HCT116 (cell line): ENCODE results near the gene ENOX1. TPM values are rescaled to one million over a fixed set of nuclear protein-coding genes. Genes with fewer than 3 reads are reported as not detected.

Source experiments
- ATAC-seq: fragments of 200-7000 bp; cut with Tn5 transposase; 2 replicates; pipeline ENCODE4 v1.9.1; 2020; ENCODE audit warnings: mild to moderate bottlenecking, moderate library complexity
- BruUV-seq: library from RNA; stranded (reverse); fragments of 400-500 nt; replicated peaks from 2 replicates; lab custom pipeline; 2021; lab: Mats Ljungman, UMichigan
- CTCF ChIA-PET: fragments of 300-600 bp; sonication (Branson Sonifier 250); formaldehyde crosslinking; loops from one replicate; lab custom pipeline; 2021; ENCODE audit warnings: antibody characterized with exemption; lab: Charles Lee
- POLR2A ChIA-PET: fragments of 300-600, 350-600 bp; sonication (Branson Sonifier 250); formaldehyde crosslinking; loops from one replicate; lab custom pipeline; 2021; ENCODE audit warnings: antibody characterized with exemption; lab: Charles Lee
- RAD21 ChIA-PET, 2 experiments: fragments of 300-600 bp; sonication (Branson Sonifier 250); formaldehyde crosslinking; loops; one replicate each; lab custom pipeline; 2023; ENCODE audit warnings: low total read pairs in 2 of 2; ENCODE audit not compliant: uncharacterized antibody in 2 of 2, unreplicated experiment in 2 of 2, low non-redundant PET in 1 of 2; lab: Charles Lee
- DNase-seq: peaks from one replicate; pipeline ENCODE4 v3.0.0-alpha.2; 2010; ENCODE audit warnings: low read depth, low spot score
- H2AFZ ChIP-seq: fragments of 200-600 bp; shearing (Covaris generic), sonication (generic); 2 replicates; pipeline ENCODE4 v1.6.1; 2017; ENCODE audit warnings: low read depth, mixed run types, mixed read lengths, antibody characterized with exemption, low read length; ENCODE audit not compliant: poor library complexity, severe bottlenecking
- H3K27ac ChIP-seq: 2 replicates; pipeline ENCODE4 v1.5.1; 2012; ENCODE audit warnings: low read depth, low read length
- H3K27me3 ChIP-seq: fragments of 200-600 bp; sonication (generic); 2 replicates; pipeline ENCODE4 v1.6.1; 2016; ENCODE audit warnings: mixed run types, low read length, mixed read lengths; ENCODE audit not compliant: insufficient read depth
- H3K36me3 ChIP-seq, 2 experiments: fragments of 200-500 bp in 1 of 2; fragments of 200-600 bp in 1 of 2; sonication (Bioruptor generic) in 1 of 2; sonication (generic) in 1 of 2; 2 replicates each; pipeline versions ENCODE4 v1.5.1 to v1.6.1; 2014 to 2016; ENCODE audit warnings: low read length in 2 of 2, inconsistent platforms in 1 of 2, mixed read lengths in 1 of 2, mixed run types in 1 of 2; ENCODE audit not compliant: insufficient read depth in 2 of 2, control insufficient read depth in 1 of 2
- H3K4me1 ChIP-seq, 2 experiments: fragments of 200-600 bp in 1 of 2; sonication (generic) in 1 of 2; 2 replicates each; pipeline versions ENCODE4 v1.5.1 to v1.6.1; 2012 to 2017; ENCODE audit warnings: low read length in 2 of 2, inconsistent platforms in 1 of 2, mild to moderate bottlenecking in 1 of 2, mixed read lengths in 1 of 2, mixed run types in 1 of 2, moderate library complexity in 1 of 2; ENCODE audit not compliant: insufficient read depth in 2 of 2, control insufficient read depth in 1 of 2
- H3K4me2 ChIP-seq: fragments of 200-600 bp; sonication (generic); 2 replicates; pipeline ENCODE4 v1.6.1; 2017; ENCODE audit warnings: mixed run types, low read length, mixed read lengths
- H3K4me3 ChIP-seq, 2 experiments: fragments of 200-600 bp in 1 of 2; sonication (generic) in 1 of 2; replicated peaks in 1 of 2; 2 replicates each; pipeline ENCODE4 v1.5.1; 2011 to 2016; ENCODE audit warnings: low read length in 2 of 2, control low read depth in 1 of 2, low read depth in 1 of 2, mild to moderate bottlenecking in 1 of 2, mixed read lengths in 1 of 2, mixed run types in 1 of 2
- H3K79me2 ChIP-seq: fragments of 200-600 bp; sonication (generic); 2 replicates; pipeline ENCODE4 v1.6.1; 2017; ENCODE audit warnings: mild to moderate bottlenecking, mixed run types, low read length, moderate library complexity, mixed read lengths; ENCODE audit not compliant: insufficient read depth
- H3K9ac ChIP-seq: fragments of 200-600 bp; sonication (generic); 2 replicates; pipeline ENCODE4 v1.6.1; 2016; ENCODE audit warnings: low read length, mixed read lengths
- H3K9me2 ChIP-seq: fragments of 200-600 bp; sonication (generic), shearing (Covaris generic); 2 replicates; pipeline ENCODE4 v1.6.1; 2017; ENCODE audit warnings: mixed run types, mild to moderate bottlenecking, moderate library complexity; ENCODE audit not compliant: insufficient read depth
- H3K9me3 ChIP-seq, 2 experiments: fragments of 200-500 bp in 1 of 2; fragments of 200-600 bp in 1 of 2; sonication (Bioruptor generic) in 1 of 2; sonication (generic) in 1 of 2; 2 replicates each; pipeline ENCODE4 v1.6.1; 2014 to 2017; ENCODE audit warnings: low read length in 2 of 2, mixed read lengths in 2 of 2, inconsistent platforms in 1 of 2, low read depth in 1 of 2, mild to moderate bottlenecking in 1 of 2, mixed run types in 1 of 2, moderate library complexity in 1 of 2; ENCODE audit not compliant: control insufficient read depth in 1 of 2, insufficient read depth in 1 of 2
- H4K20me1 ChIP-seq: fragments of 200-600 bp; sonication (generic), shearing (Covaris generic); 2 replicates; pipeline ENCODE4 v1.6.1; 2017; ENCODE audit warnings: mixed run types, mild to moderate bottlenecking, moderate library complexity; ENCODE audit not compliant: insufficient read depth
- ATF3 ChIP-seq: IDR thresholded peaks from 2 replicates; pipeline ENCODE4 v1.6.1; 2012
- CBX3 ChIP-seq: IDR thresholded peaks from 2 replicates; pipeline ENCODE4 v1.6.1; 2012; ENCODE audit warnings: low read depth
- EZH2 ChIP-seq: fragments of 200-600 bp; sonication (generic); IDR thresholded peaks from 2 replicates; pipeline ENCODE4 v1.6.1; 2017; ENCODE audit warnings: antibody characterized with exemption, mixed run types
- POLR2A ChIP-seq: IDR thresholded peaks from 2 replicates; pipeline ENCODE4 v1.7.0; 2011; ENCODE audit warnings: borderline replicate concordance; ENCODE audit not compliant: insufficient read depth, insufficient read length; ENCODE audit errors: extremely low read depth
- RAD21 ChIP-seq: IDR thresholded peaks from 2 replicates; pipeline ENCODE4 v1.6.1; 2012; ENCODE audit warnings: low read depth, mild to moderate bottlenecking
- REST ChIP-seq: IDR thresholded peaks from 2 replicates; pipeline ENCODE4 v1.6.1; 2012; ENCODE audit warnings: low read depth
- YY1 ChIP-seq: IDR thresholded peaks from 2 replicates; pipeline ENCODE4 v1.6.1; 2011; ENCODE audit warnings: low read length, low read depth, moderate library complexity, mild to moderate bottlenecking; ENCODE audit not compliant: insufficient replicate concordance; ENCODE audit errors: extremely low read depth
- ZFX ChIP-seq: fragments of 450-650 bp; IDR thresholded peaks from 2 replicates; pipeline ENCODE4 v1.6.1; 2017
- ZNF274 ChIP-seq: fragments of 200-500 bp; sonication (Bioruptor generic); IDR thresholded peaks from 2 replicates; pipeline ENCODE4 v1.6.1; 2014; ENCODE audit warnings: mild to moderate bottlenecking, low read depth, low read length, inconsistent platforms
- intact Hi-C: fragments of 100-400 bp; cut with micrococcal nuclease; formaldehyde crosslinking; loops from 2 replicates; pipeline ENCODE4 v1.10.0; 2022
- total RNA-seq: library from RNA; stranded (reverse); gene quantifications from one replicate; pipeline ENCODE4 v1.2.1, GENCODE V29; 2021; ENCODE audit not compliant: unreplicated experiment

The ENOX1 gene
- total RNA-seq, 1 experiment from 2014 or later: 4.5 TPM

GRCh38 chr13:43785261-43785649 is 1.5 kb downstream of the ENOX1 start:
- Histone ChIP-seq H3K4me1 (peaks cover 0 to 25% of the 10 kb centered on the region in 2 experiments; a peak in 2 of 4 replicates), H2AFZ (no peak overlapping the region), H3K27ac (no peak overlapping the region), H3K9me3 (no peaks in the 10 kb centered on the region), H4K20me1 (no peaks in the 10 kb centered on the region), H3K9me2 (no peaks in the 10 kb centered on the region), H3K79me2 (no peaks in the 10 kb centered on the region), H3K4me2 (no peak overlapping the region), H3K9ac (no peak overlapping the region), H3K27me3 (peaks cover 9% of the 10 kb centered on the region; the same call in 1 of the 2 replicates), H3K36me3 (no peaks in the 10 kb centered on the region), H3K4me3 (no peak overlapping the region)
- no peak for ATAC-seq
- intact Hi-C loops: no loop called here
- TF ChIP-seq ATF3: no peak
- no peak for TF ChIP-seq CBX3
- TF ChIP-seq RAD21: no peak
- RAD21 ChIA-PET: no interaction called here
- CTCF ChIA-PET: no interaction called here
- POLR2A ChIA-PET: no interaction called here
- DNase-seq: no peak
- no TSS peak for BruUV-seq

- CTCF ChIA-PET: no interaction called here
- H3K27ac ChIP-seq: no peak overlapping the region
- H3K4me3 ChIP-seq: no peak overlapping the region
- H3K27me3 ChIP-seq: peaks cover 6% of the 10 kb centered on the region; the same call in 1 of the 2 replicates
- no peak overlapping the region for H3K4me2 ChIP-seq
- no peaks in the 10 kb centered on the region for H4K20me1 ChIP-seq
- POLR2A ChIA-PET: no interaction called here
- intact Hi-C loops: no loop called here
- DNase-seq: no peak
- H3K4me1 ChIP-seq: peaks cover 0 to 25% of the 10 kb centered on the region in 2 experiments; a peak in 2 of 4 replicates
- no TSS peak for BruUV-seq
- no peak for ATAC-seq
- TF ChIP-seq POLR2A (no peak), REST (no peak), ZNF274 (no peak), ZFX (no peak), CBX3 (no peak), YY1 (no peak), EZH2 (no peak)
- no peaks in the 10 kb centered on the region for H3K9me2 ChIP-seq
- H2AFZ ChIP-seq: no peak overlapping the region
- RAD21 ChIA-PET: no interaction called here
- H3K9me3 ChIP-seq: no peaks in the 10 kb centered on the region
- H3K79me2 ChIP-seq: no peaks in the 10 kb centered on the region
- H3K9ac ChIP-seq: no peak overlapping the region
- H3K36me3 ChIP-seq: no peaks in the 10 kb centered on the region
These were observed 2.3 kb downstream of the ENOX1 start for GRCh38 chr13:43784496-43784895.
